WTC11 (cell line): Measurements from ENCODE around the gene HOMEZ. TPM values are rescaled to one million over a fixed set of nuclear protein-coding genes. Genes with fewer than 3 reads are reported as not detected.
"Not testable (repeated sequence)": the region's sequence is repeated elsewhere in the genome, so short reads cannot be mapped to it uniquely, and the experiment has no call there.

ENCODE experiments used
- ATAC-seq: fragments of 200-7000 bp; cut with Tn5 transposase; 2 replicates; pipeline ENCODE4 v1.10.0; 2021; ENCODE audit warnings: mild to moderate bottlenecking, moderate library complexity
- CTCF ChIA-PET: fragments of 300-600 bp; sonication (Branson Sonifier 250); formaldehyde crosslinking; loops from one replicate; lab custom pipeline; 2021; ENCODE audit warnings: antibody characterized with exemption; lab: Charles Lee
- POLR2A ChIA-PET: fragments of 350-600 bp; sonication (Branson Sonifier 250); formaldehyde crosslinking; loops from one replicate; lab custom pipeline; 2021; ENCODE audit warnings: antibody characterized with exemption; lab: Charles Lee
- DNase-seq: peaks from one replicate; pipeline ENCODE4 v3.0.0; 2021; ENCODE audit warnings: low spot score
- H3K27ac Mint-ChIP-seq: 2 replicates; pipeline ENCODE4 v1.8.0; 2021; ENCODE audit warnings: mixed read lengths
- H3K27me3 Mint-ChIP-seq: 2 replicates; pipeline ENCODE4 v1.8.0; 2021; ENCODE audit warnings: low read depth, mild to moderate bottlenecking, moderate library complexity, mixed read lengths
- H3K36me3 Mint-ChIP-seq: 2 replicates; pipeline ENCODE4 v1.8.0; 2021; ENCODE audit warnings: mixed read lengths
- H3K4me1 Mint-ChIP-seq: 2 replicates; pipeline ENCODE4 v1.8.0; 2022; ENCODE audit warnings: mixed read lengths
- H3K4me3 Mint-ChIP-seq: 2 replicates; pipeline ENCODE4 v1.8.0; 2021; ENCODE audit warnings: mild to moderate bottlenecking, moderate library complexity, mixed read lengths
- H3K9me3 Mint-ChIP-seq: 2 replicates; pipeline ENCODE4 v1.8.0; 2021; ENCODE audit warnings: mixed read lengths
- CBFB ChIP-seq: sonication (generic); formaldehyde crosslinking; IDR thresholded peaks from 2 replicates; pipeline ENCODE4 v1.8.1; 2022; ENCODE audit warnings: mild to moderate bottlenecking, low read depth, missing genetic modification reagents
- EMX1 ChIP-seq: fragments of 250-450 bp; sonication (Bioruptor Pico); IDR thresholded peaks from 2 replicates; pipeline ENCODE4 v1.8.0; 2021; ENCODE audit warnings: mild to moderate bottlenecking
- SMAD4 ChIP-seq: sonication (generic); formaldehyde crosslinking; IDR thresholded peaks from 2 replicates; pipeline ENCODE4 v1.8.0; 2022; ENCODE audit warnings: mild to moderate bottlenecking, missing genetic modification reagents
- ZNF232 ChIP-seq: sonication (generic); formaldehyde crosslinking; IDR thresholded peaks from 2 replicates; pipeline ENCODE4 v1.8.0; 2022; ENCODE audit warnings: mild to moderate bottlenecking, missing genetic modification reagents
- ZNF416 ChIP-seq: fragments of 250-450 bp; sonication (Bioruptor Pico); IDR thresholded peaks from 2 replicates; pipeline ENCODE4 v1.9.0; 2021; ENCODE audit warnings: mild to moderate bottlenecking, inconsistent platforms
- total RNA-seq: library from RNA; stranded (reverse); gene quantifications from 3 replicates; pipeline ENCODE4 v1.2.3, GENCODE V29; 2021
- TF ChIP-seq, protein P1 (sequence below): sonication (generic); formaldehyde crosslinking; IDR thresholded peaks from 2 replicates; pipeline ENCODE4 v1.8.0; 2022; ENCODE audit warnings: mild to moderate bottlenecking, missing genetic modification reagents
- TF ChIP-seq, protein P2 (sequence below): fragments of 250-450 bp; sonication (Bioruptor Pico); IDR thresholded peaks from 2 replicates; pipeline ENCODE4 v1.9.0; 2021; ENCODE audit warnings: moderate library complexity, mild to moderate bottlenecking, inconsistent platforms, borderline replicate concordance
- TF ChIP-seq, protein P3 (sequence below): sonication (generic); formaldehyde crosslinking; IDR thresholded peaks from 2 replicates; pipeline ENCODE4 v1.8.1; 2022; ENCODE audit warnings: missing genetic modification reagents, borderline replicate concordance
- TF ChIP-seq, protein P4 (sequence below): sonication (generic); formaldehyde crosslinking; IDR thresholded peaks from 2 replicates; pipeline ENCODE4 v1.8.0; 2022; ENCODE audit warnings: mild to moderate bottlenecking, missing genetic modification reagents
- TF ChIP-seq, protein P5 (sequence below): fragments of 250-450 bp; sonication (Bioruptor Pico); IDR thresholded peaks from 2 replicates; pipeline ENCODE4 v1.8.0; 2021; ENCODE audit warnings: mild to moderate bottlenecking
- TF ChIP-seq, protein P6 (sequence below): fragments of 250-450 bp; sonication (Bioruptor Pico); IDR thresholded peaks from 2 replicates; pipeline ENCODE4 v1.9.0; 2021; ENCODE audit warnings: mild to moderate bottlenecking
- TF ChIP-seq, protein P7 (sequence below): sonication (generic); formaldehyde crosslinking; IDR thresholded peaks from 2 replicates; pipeline ENCODE4 v1.8.1; 2023; ENCODE audit warnings: mild to moderate bottlenecking, missing genetic modification reagents, moderate library complexity
- TF ChIP-seq, protein P8 (sequence below): sonication (generic); formaldehyde crosslinking; conservative IDR thresholded peaks from 2 replicates; pipeline ENCODE4 v1.8.1; 2022; ENCODE audit warnings: mild to moderate bottlenecking, missing genetic modification reagents
- TF ChIP-seq, protein P9 (sequence below): sonication (generic); formaldehyde crosslinking; IDR thresholded peaks from 2 replicates; pipeline ENCODE4 v1.8.1; 2023; ENCODE audit warnings: mild to moderate bottlenecking, missing genetic modification reagents, moderate library complexity

HOMEZ gene
- total RNA-seq, 1 experiment from 2014 or later, result 10.7 TPM

DNA sequence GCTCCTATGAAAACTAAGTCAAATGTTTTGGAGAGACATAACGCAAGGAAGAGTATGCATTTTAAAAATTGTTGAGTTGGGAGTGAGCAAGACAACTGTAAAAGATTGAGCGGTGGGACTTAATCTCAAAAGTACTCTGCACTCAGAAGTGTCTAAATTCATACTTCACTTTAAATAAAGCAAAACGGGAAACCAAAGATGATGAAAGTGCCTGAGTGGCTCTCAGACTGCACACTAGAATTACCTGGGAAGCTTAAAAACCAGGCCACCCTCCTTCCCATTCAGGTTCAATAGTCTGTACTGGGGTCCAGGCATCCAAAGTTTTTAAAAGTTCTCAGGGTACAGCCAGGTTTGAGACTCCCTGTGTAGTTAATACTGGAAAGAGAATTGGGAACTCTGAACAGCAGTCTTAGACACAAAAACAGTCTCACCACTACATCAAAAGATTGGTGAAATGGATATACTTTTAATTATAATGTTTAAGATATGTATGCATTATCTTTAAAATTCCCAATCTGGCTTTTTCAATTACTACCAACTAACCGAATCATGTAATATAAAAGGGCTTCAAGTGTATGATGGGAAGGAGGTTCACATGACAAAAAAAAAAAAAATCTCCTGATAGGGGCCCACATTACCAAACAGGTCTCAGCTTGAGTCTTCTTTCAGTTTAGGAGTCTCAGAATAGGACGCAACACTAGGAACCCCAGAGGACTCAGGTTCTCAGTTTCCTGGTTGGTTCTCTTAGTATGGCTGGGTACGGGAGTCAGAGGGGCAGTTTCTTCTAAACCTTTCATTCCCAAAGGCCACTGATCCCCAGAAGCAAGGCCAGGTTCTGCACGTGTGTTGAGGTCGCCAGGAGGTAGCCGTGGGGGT lies 1.0 kb downstream of the HOMEZ start:
- peak overlapping the region; percentile 63; the same call in 1 of the 2 replicates for H3K27ac Mint-ChIP-seq
- TF ChIP-seq, protein P1, sequence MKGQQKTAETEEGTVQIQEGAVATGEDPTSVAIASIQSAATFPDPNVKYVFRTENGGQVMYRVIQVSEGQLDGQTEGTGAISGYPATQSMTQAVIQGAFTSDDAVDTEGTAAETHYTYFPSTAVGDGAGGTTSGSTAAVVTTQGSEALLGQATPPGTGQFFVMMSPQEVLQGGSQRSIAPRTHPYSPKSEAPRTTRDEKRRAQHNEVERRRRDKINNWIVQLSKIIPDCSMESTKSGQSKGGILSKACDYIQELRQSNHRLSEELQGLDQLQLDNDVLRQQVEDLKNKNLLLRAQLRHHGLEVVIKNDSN (CRISPR knock-in tag), result no peak
- TF ChIP-seq EMX1, result no peak
- H3K36me3 Mint-ChIP-seq, result no peaks in the 10 kb centered on the region
- ChIA-PET CTCF (interaction anchor here (0.6 to 2.3 kb wide), 5 partner anchors 9 to 103 kb away, joined by 3 to 23 read pairs (median 6); no protein-coding TSS in a partner anchor), POLR2A (interaction anchor here (0.7 to 0.9 kb wide), 3 partner anchors 21 to 876 kb away, joined by 3 to 7 read pairs (median 5); partner anchors contain the start of gene IRF9)
- H3K27me3 Mint-ChIP-seq, result peaks cover 56% of the 10 kb centered on the region
- no peaks in the 10 kb centered on the region for H3K9me3 Mint-ChIP-seq
- DNase-seq (no peak), ATAC-seq (no peak)
- H3K4me1 Mint-ChIP-seq, result peaks cover 25% of the 10 kb centered on the region
- peak overlapping the region; percentile 93 for H3K4me3 Mint-ChIP-seq

DNA sequence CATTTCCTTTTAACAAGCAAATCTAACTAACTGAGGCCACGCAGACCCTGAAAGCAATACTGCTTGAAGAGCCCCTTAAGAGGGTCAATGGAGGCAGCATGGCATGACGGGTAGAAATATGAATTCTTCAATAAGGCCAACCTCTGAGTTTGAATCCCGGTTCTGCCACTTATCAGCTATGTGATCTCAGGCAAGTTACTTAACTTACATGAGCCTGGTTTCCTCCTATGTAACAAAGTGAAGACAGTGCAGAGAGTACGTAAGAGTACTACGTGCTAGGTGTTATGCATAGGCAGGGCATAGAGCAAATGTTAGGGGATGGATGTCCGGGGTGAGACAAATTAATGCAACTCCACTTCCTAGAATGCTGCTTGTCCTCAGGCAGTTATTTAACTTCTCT lies 4.7 kb downstream of the HOMEZ start:
- Mint-ChIP-seq H3K9me3 (no peaks in the 10 kb centered on the region), H3K36me3 (no peaks in the 10 kb centered on the region), H3K27ac (no peak overlapping the region), H3K4me3 (no peak overlapping the region), H3K27me3 (peaks cover 63% of the 10 kb centered on the region), H3K4me1 (peaks cover 26% of the 10 kb centered on the region)
- TF ChIP-seq, protein P2, sequence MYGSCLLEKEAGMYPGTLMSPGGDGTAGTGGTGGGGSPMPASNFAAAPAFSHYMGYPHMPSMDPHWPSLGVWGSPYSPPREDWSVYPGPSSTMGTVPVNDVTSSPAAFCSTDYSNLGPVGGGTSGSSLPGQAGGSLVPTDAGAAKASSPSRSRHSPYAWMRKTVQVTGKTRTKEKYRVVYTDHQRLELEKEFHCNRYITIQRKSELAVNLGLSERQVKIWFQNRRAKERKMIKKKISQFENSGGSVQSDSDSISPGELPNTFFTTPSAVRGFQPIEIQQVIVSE (CRISPR knock-in tag), result no peak
- TF ChIP-seq, protein P3, sequence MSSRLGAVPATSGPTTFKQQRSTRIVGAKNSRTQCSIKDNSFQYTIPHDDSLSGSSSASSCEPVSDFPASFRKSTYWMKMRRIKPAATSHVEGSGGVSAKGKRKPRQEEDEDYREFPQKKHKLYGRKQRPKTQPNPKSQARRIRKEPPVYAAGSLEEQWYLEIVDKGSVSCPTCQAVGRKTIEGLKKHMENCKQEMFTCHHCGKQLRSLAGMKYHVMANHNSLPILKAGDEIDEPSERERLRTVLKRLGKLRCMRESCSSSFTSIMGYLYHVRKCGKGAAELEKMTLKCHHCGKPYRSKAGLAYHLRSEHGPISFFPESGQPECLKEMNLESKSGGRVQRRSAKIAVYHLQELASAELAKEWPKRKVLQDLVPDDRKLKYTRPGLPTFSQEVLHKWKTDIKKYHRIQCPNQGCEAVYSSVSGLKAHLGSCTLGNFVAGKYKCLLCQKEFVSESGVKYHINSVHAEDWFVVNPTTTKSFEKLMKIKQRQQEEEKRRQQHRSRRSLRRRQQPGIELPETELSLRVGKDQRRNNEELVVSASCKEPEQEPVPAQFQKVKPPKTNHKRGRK (CRISPR knock-in tag), result no peak
- DNase-seq (no peak), ATAC-seq (no peak)
- CTCF ChIA-PET, result interaction anchor here (1.2 to 2.7 kb wide), 3 partner anchors 13 to 186 kb away, joined by 3 to 27 read pairs (median 3); partner anchors contain the start of gene ACIN1
- POLR2A ChIA-PET, result no interaction called here

DNA sequence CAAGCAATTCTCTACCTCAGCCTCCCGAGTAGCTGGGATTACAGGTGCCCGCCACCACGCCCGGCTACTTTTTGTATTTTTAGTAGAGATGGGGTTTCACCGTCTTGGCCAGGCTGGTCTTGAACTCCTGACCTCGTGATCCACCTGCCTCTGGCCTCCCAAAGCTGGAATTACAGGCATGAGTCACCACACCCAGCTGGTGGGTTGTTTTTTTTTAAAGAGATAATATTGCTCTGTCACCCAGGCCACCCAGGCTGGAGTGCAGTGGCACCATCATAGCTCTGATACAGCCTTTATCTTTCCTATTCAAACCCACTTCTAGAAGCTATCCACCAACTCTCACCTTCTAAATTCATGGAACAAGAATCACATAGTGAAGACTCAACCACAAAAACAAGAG lies 8.0 kb downstream of the HOMEZ start:
- Mint-ChIP-seq H3K27me3 (peaks cover 79% of the 10 kb centered on the region), H3K4me1 (peaks cover 19% of the 10 kb centered on the region)
- ATAC-seq, DNase-seq, H3K27ac Mint-ChIP-seq, H3K4me3 Mint-ChIP-seq, H3K36me3 Mint-ChIP-seq, H3K9me3 Mint-ChIP-seq: not testable (repeated sequence)
- CTCF ChIA-PET, result interaction anchor here (0.8 kb wide), 1 partner anchor 16 kb away, joined by 3 read pairs; no protein-coding TSS in a partner anchor
- POLR2A ChIA-PET, result interaction anchor here (1.9 kb wide), 1 partner anchor 9 kb away, joined by 4 read pairs; the partner anchor contains the start of gene HOMEZ

DNA sequence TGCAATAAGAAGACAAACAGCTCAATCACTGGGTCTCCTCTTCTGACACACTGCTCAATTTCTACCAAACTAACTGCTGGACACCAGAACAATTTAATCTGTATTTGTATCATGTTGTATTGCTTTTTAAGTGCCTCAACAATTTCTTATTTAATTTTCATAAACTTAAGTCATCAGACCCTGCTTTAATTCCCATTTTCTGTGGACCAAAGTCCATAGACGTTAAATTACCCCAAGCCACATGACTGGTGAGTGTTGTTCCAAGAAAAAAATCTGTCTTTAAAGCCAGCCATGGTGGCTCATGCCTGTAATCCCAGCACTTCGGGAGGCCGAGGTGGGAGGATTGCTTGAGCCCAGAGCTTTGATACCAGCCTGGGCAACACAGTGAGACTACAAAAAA lies 8.7 kb downstream of the HOMEZ start:
- TF ChIP-seq, protein P4, sequence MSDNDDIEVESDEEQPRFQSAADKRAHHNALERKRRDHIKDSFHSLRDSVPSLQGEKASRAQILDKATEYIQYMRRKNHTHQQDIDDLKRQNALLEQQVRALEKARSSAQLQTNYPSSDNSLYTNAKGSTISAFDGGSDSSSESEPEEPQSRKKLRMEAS, result no peak
- TF ChIP-seq, protein P5, sequence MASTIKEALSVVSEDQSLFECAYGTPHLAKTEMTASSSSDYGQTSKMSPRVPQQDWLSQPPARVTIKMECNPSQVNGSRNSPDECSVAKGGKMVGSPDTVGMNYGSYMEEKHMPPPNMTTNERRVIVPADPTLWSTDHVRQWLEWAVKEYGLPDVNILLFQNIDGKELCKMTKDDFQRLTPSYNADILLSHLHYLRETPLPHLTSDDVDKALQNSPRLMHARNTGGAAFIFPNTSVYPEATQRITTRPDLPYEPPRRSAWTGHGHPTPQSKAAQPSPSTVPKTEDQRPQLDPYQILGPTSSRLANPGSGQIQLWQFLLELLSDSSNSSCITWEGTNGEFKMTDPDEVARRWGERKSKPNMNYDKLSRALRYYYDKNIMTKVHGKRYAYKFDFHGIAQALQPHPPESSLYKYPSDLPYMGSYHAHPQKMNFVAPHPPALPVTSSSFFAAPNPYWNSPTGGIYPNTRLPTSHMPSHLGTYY (CRISPR knock-in tag), result no peak
- TF ChIP-seq ZNF232, result no peak
- TF ChIP-seq CBFB, result no peak
- no peak for TF ChIP-seq SMAD4 (CRISPR knock-in tag)
- TF ChIP-seq EMX1, result no peak
- TF ChIP-seq, protein P6, sequence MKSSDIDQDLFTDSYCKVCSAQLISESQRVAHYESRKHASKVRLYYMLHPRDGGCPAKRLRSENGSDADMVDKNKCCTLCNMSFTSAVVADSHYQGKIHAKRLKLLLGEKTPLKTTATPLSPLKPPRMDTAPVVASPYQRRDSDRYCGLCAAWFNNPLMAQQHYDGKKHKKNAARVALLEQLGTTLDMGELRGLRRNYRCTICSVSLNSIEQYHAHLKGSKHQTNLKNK (CRISPR knock-in tag), result no peak
- TF ChIP-seq, protein P7, sequence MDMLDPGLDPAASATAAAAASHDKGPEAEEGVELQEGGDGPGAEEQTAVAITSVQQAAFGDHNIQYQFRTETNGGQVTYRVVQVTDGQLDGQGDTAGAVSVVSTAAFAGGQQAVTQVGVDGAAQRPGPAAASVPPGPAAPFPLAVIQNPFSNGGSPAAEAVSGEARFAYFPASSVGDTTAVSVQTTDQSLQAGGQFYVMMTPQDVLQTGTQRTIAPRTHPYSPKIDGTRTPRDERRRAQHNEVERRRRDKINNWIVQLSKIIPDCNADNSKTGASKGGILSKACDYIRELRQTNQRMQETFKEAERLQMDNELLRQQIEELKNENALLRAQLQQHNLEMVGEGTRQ (CRISPR knock-in tag), result no peak
- no peak for TF ChIP-seq ZNF416
- TF ChIP-seq, protein P8, sequence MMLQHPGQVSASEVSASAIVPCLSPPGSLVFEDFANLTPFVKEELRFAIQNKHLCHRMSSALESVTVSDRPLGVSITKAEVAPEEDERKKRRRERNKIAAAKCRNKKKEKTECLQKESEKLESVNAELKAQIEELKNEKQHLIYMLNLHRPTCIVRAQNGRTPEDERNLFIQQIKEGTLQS (CRISPR knock-in tag), result no peak
- TF ChIP-seq, protein P9, sequence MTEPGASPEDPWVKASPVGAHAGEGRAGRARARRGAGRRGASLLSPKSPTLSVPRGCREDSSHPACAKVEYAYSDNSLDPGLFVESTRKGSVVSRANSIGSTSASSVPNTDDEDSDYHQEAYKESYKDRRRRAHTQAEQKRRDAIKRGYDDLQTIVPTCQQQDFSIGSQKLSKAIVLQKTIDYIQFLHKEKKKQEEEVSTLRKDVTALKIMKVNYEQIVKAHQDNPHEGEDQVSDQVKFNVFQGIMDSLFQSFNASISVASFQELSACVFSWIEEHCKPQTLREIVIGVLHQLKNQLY, result no peak
- Mint-ChIP-seq H3K9me3 (no peaks in the 10 kb centered on the region), H3K27ac (no peak overlapping the region), H3K27me3 (peaks cover 87% of the 10 kb centered on the region), H3K4me3 (no peak overlapping the region), H3K4me1 (peaks cover 19% of the 10 kb centered on the region), H3K36me3 (no peaks in the 10 kb centered on the region)
- CTCF ChIA-PET, result interaction anchor here (0.6 to 1.7 kb wide), 4 partner anchors 18 to 207 kb away, joined by 3 to 12 read pairs (median 4); no protein-coding TSS in a partner anchor
- no peak for ATAC-seq
- POLR2A ChIA-PET, result interaction anchor here (1.0 to 1.9 kb wide), 2 partner anchors 9 to 182 kb away, joined by 3 to 4 read pairs; partner anchors contain the start of genes ACIN1, C14orf119 and HOMEZ
- no peak for DNase-seq
